ENCODE results near the gene MEIOSIN. TPM values are rescaled to one million over a fixed set of nuclear protein-coding genes. Genes with fewer than 3 reads are reported as not detected.
A peak's percentile ranks its signal among the peaks of the same experiment; 100 is the strongest.

MEIOSIN gene
- total RNA-seq, 2 donors from 2014 or later = 0.78 to 0.90 TPM

DNA sequence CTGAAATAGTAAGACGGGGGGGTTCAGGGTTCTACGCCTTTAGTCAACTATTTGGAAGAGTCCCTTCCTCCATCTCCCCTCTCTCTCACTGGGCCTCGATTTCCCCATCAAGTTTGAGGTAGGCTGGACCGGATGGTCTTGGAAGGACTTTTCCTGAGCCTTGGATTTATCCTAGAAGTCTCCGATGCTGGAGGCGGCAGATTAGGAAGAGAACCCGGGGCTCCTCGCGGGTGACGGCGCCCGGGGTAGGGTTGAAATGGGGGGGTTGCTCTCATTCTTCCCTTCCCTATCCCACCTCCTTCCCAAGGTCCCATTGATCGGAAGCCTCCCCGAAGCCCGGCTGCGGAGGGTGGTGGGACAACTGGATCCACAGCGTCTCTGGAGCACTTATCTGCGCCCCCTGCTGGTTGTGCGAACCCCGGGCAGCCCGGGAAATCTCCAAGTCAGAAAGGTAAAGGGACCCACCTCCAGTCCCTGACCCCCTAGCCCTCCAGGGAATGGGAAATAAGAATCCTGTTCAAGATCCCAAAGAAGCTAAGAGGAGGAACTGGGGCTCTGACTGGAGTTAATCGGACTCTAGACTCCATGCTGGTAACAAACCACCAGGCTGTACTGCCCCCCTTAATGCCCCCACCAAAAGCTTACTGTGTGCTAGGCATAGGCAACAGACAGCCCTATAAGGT, 40.0 kb upstream of the MEIOSIN start:
- TF ChIP-seq, protein P1, sequence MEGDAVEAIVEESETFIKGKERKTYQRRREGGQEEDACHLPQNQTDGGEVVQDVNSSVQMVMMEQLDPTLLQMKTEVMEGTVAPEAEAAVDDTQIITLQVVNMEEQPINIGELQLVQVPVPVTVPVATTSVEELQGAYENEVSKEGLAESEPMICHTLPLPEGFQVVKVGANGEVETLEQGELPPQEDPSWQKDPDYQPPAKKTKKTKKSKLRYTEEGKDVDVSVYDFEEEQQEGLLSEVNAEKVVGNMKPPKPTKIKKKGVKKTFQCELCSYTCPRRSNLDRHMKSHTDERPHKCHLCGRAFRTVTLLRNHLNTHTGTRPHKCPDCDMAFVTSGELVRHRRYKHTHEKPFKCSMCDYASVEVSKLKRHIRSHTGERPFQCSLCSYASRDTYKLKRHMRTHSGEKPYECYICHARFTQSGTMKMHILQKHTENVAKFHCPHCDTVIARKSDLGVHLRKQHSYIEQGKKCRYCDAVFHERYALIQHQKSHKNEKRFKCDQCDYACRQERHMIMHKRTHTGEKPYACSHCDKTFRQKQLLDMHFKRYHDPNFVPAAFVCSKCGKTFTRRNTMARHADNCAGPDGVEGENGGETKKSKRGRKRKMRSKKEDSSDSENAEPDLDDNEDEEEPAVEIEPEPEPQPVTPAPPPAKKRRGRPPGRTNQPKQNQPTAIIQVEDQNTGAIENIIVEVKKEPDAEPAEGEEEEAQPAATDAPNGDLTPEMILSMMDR (IDR thresholded peaks at IDR 0.05) = peak; percentile 90 to 94
- Histone ChIP-seq H3K4me1 (peaks cover 0 to 19% of the 10 kb centered on the region in 2 donors), H3K27ac (peak overlapping the region; percentile 86 to 92), H3K9me3 (no peaks in the 10 kb centered on the region), H3K4me3 (peak overlapping the region; percentile 81 to 85), H3K27me3 (no peaks in the 10 kb centered on the region), H3K36me3 (peaks cover 12% of the 10 kb centered on the region)
- DNase-seq (ENCODE audit: low spot score) = peak; percentile 83

DNA sequence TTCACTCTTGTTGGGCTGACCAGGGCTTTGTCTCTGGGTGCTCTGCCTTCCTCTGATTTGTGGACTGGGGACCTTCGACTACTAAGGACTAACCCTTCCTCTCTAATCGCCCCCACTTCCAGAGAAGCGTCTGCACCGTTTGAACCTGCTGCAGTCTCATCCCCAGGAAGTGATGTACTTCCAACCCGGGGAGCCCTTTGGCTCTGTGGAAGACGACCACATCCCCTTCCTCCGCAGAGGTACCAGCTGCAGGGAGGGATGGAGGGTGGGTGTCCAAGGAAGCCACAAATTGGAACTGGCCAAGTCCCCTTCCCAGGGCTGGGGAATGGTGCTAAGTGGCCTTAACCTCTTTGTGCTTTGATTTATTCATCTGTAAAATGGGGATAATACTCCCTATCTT, 31.6 kb upstream of the MEIOSIN start:
- Histone ChIP-seq H3K4me3 (no peak overlapping the region), H3K27me3 (no peaks in the 10 kb centered on the region), H3K9me3 (no peaks in the 10 kb centered on the region), H3K27ac (no peak overlapping the region), H3K36me3 (no peaks in the 10 kb centered on the region), H3K4me1 (no peaks in the 10 kb centered on the region)
- TF ChIP-seq, protein P1 (IDR thresholded peaks at IDR 0.05) = no peak
- no peak for DNase-seq (ENCODE audit: low spot score)

- H3K27ac ChIP-seq = no peak overlapping the region
- no peaks in the 10 kb centered on the region for H3K9me3 ChIP-seq
- H3K36me3 ChIP-seq = no peaks in the 10 kb centered on the region
- H3K4me1 ChIP-seq = no peaks in the 10 kb centered on the region
- TF ChIP-seq, protein P1 (IDR thresholded peaks at IDR 0.05) = no peak
- no peaks in the 10 kb centered on the region for H3K27me3 ChIP-seq
- no peak overlapping the region for H3K4me3 ChIP-seq
- no peak for DNase-seq (ENCODE audit: low spot score)
Measured at GRCh38 chr19:45705115-45705514, 28.1 kb upstream of the MEIOSIN start.

DNA sequence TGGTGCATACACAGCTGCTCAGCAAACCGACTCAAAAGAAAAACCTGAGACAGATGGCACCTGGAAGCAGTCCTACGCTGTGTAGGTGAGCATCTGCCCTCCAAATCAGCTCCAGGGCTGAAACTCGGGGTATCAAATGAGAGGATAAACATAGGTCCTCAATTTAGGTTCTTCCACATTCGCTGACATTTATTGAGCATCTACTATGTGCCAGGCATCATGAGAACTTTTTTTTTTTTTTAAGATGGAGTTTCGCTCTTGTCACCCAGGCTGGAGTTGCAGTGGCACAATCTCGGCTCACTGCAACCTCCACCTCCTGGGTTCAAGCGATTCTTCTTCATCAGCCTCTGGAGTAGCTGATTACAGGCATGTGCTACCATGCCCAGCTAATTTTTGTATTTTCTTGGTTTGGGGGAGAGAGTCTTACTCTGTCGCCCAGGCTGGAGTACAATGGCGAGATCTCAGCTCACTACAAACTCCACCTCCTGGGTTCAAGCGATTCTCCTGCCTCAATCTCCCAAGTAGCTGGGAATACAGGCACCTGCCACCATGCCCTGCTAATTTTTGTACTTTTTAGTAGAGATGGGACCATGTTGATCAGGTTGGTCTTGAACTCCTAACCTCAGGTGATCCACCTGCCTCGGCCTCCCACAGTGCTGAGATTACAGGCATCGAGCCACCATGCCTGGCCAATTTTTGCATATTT, 27.4 kb upstream of the MEIOSIN start:
- DNase-seq (ENCODE audit: low spot score) = no peak
- Histone ChIP-seq H3K36me3 (no peaks in the 10 kb centered on the region), H3K27me3 (no peaks in the 10 kb centered on the region), H3K4me1 (no peaks in the 10 kb centered on the region), H3K9me3 (no peaks in the 10 kb centered on the region), H3K4me3 (no peak overlapping the region), H3K27ac (no peak overlapping the region)
- TF ChIP-seq, protein P1 (IDR thresholded peaks at IDR 0.05) = no peak

DNA sequence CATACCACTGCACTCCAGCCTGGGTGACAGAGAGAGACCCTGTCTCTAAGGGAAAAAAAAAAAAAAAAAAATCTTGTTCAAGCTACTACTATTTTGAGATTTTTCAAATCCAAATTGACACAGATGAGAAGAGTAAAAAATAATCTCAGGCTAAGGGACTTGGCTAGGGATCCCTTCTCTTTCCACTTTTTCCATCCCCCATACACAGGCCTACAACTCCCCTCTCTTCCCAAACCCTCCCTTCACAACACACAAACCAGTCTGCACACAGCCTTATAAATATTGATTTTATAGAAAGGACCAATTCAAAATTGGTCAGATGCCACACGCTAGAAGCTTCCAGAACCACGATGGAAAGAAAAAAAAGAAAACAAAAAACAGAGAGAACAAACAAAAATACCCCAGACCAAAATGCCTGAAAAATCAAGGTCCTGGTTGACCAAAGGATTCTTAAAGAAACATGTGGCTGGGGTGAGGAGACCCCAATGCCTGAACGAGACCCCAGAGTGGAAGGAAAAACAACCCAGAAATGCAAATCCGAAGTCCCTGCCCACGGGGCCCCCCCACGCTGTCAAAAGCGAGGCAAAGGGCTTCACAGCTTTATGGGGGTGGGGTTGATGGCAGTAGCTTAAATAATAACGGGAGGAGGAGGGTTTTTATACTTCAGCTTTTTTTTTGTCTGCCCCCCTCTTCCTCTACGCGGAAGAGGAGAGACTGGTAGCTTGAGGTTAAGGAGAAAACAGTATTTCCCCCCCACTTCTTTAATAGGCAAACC, 22.7 kb upstream of the MEIOSIN start:
- Histone ChIP-seq H3K36me3 (peaks cover 19% of the 10 kb centered on the region), H3K9me3 (no peaks in the 10 kb centered on the region), H3K27ac (peak overlapping the region; percentile 61 to 80), H3K4me3 (no peak overlapping the region), H3K27me3 (no peaks in the 10 kb centered on the region), H3K4me1 (peaks cover 0 to 4% of the 10 kb centered on the region in 2 donors)
- DNase-seq (ENCODE audit: low spot score) = no peak
- TF ChIP-seq, protein P1 (IDR thresholded peaks at IDR 0.05) = no peak
